Measurements from ENCODE around the gene KLHDC8A. TPM values are rescaled to one million over a fixed set of nuclear protein-coding genes. Genes with fewer than 3 reads are reported as not detected.

Gene KLHDC8A
- total and polyA plus RNA-seq, 9 of the 15 experiments (the other 6 are each of a cell fraction or from before 2014, with no cell fraction given): 0.01 to 0.54 (median 0.04) TPM; not detected in 6

DNA sequence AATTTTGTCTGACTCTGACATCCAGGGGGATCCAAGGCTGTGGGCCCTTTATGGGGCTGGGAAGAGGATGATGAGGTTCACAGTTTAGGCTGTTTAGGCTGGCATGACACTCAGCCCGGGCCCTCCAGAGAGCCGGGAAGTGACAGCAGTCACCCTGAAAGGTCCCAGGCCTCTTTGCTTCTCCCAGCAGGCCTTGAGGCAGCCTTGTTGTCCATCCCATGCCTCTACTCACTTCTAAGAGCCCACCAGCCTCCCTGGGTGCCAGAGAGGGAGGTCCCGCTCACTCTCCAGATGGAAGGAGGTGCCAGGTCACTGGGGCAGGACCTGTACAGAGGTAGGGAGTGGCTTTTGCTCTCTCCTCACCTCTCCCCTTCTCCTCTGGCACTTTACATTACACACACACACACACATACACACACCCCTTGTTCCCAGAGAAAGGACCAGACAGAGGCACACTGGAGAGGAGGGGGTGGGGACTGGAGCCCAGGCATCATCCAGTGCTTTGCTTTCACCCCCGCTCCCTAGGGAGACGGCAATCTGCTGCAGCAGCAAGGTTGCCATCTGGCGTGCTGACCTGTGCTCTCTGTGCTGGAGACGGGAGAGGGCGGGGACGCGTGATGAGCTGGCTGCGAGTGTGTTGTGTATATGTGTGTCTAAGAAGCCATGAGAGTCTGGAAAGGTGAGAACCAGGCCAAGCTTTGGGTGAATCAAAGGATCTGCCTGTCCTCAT is 4.6 kb downstream of the KLHDC8A start:
- no peak overlapping the region for H3K9ac ChIP-seq (ENCODE audit: insufficient read depth in 1 of 2, low read depth in 2 of 2, low read length in 2 of 2)
- no peak for FAIRE-seq
- no peak for TF ChIP-seq C11orf30 (IDR thresholded peaks at IDR 0.05; ENCODE audit: low read depth)
- TF ChIP-seq, protein P1, sequence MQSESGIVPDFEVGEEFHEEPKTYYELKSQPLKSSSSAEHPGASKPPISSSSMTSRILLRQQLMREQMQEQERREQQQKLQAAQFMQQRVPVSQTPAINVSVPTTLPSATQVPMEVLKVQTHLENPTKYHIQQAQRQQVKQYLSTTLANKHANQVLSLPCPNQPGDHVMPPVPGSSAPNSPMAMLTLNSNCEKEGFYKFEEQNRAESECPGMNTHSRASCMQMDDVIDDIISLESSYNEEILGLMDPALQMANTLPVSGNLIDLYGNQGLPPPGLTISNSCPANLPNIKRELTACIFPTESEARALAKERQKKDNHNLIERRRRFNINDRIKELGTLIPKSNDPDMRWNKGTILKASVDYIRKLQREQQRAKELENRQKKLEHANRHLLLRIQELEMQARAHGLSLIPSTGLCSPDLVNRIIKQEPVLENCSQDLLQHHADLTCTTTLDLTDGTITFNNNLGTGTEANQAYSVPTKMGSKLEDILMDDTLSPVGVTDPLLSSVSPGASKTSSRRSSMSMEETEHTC (IDR thresholded peaks at IDR 0.05): no peak
- no peak for TF ChIP-seq GATAD2A (IDR thresholded peaks at IDR 0.05)
- no peak for TF ChIP-seq PML (IDR thresholded peaks at IDR 0.05; ENCODE audit: low read length)
- no peak for TF ChIP-seq CCAR2 (IDR thresholded peaks at IDR 0.05; ENCODE audit: low read depth, low read length)
- peak in 2 of 3 experiments; percentile 34 to 39; a peak in 4 of 6 replicates for TF ChIP-seq CTCF (IDR thresholded peaks at IDR 0.05 in 2 of 3, conservative IDR thresholded peaks at IDR 0.05 in 1 of 3; ENCODE audit: insufficient read depth in 2 of 3, low read depth in 1 of 3, low read length in 3 of 3)
- TF ChIP-seq ZBED1 (IDR thresholded peaks at IDR 0.05): no peak
- TF ChIP-seq RAD21 (CRISPR knock-in tag; conservative IDR thresholded peaks at IDR 0.05 in 1 of 2, IDR thresholded peaks at IDR 0.05 in 1 of 2): peak in 1 of 2 experiments; percentile 57; a peak in 2 of 4 replicates
- no peak for TF ChIP-seq SRSF9 (IDR thresholded peaks at IDR 0.05; ENCODE audit: borderline replicate concordance, low read depth, low read length)
- TF ChIP-seq, protein P2, sequence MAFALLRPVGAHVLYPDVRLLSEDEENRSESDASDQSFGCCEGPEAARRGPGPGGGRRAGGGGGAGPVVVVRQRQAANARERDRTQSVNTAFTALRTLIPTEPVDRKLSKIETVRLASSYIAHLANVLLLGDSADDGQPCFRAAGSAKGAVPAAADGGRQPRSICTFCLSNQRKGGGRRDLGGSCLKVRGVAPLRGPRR (CRISPR knock-in tag; IDR thresholded peaks at IDR 0.05): no peak
- TF ChIP-seq MTA3 (IDR thresholded peaks at IDR 0.05; ENCODE audit: borderline replicate concordance): no peak

More for the DNA sequence above, 4.6 kb downstream of the KLHDC8A start:
- under 1% methylated on average over 11 of the region's 11 CpGs for WGBS (ENCODE audit: insufficient coverage, low coverage, missing lambda C conversion rate)
- in situ Hi-C loops (cut with MboI) (loop anchor here (10.0 kb wide), 1 partner anchor 133 kb away; no protein-coding TSS in a partner anchor), intact Hi-C loops (cut with micrococcal nuclease) (loop anchor here (5.0 to 10.0 kb wide), 2 partner anchors 40 to 83 kb away; no protein-coding TSS in a partner anchor)
- H4K20me1 ChIP-seq (replicated peaks; ENCODE audit: control insufficient read depth, insufficient read depth, low read length): peaks cover 24% of the 10 kb centered on the region; the same call in 1 of the 2 replicates
- POLR2A ChIA-PET: no interaction called here
- no peak overlapping the region for H3K4me3 ChIP-seq
- H3K27me3 ChIP-seq (ENCODE audit: control insufficient read depth in 2 of 2, insufficient read depth in 2 of 2, low read length in 2 of 2): peaks cover 38 to 72% of the 10 kb centered on the region in 2 experiments
- no peaks in the 10 kb centered on the region for H3K9me3 ChIP-seq (replicated peaks; ENCODE audit: control insufficient read depth, insufficient read depth, low read depth, low read length)
- no peak overlapping the region for H2AFZ ChIP-seq (ENCODE audit: low read depth, low read length)
- BruUV-seq (replicated peaks): no TSS peak
- ATAC-seq: peak; percentile 70
- DNase-seq (ENCODE audit: extremely low read depth in 1 of 4, low spot score in 3 of 4): peak in 1 of 4 experiments; percentile 20
- H3K27ac ChIP-seq (ENCODE audit: extremely low read depth, low read depth, low read length): no peak overlapping the region
- H3K9me1 ChIP-seq (ENCODE audit: control insufficient read depth, insufficient read depth, low read length): no peaks in the 10 kb centered on the region
- CTCF ChIA-PET (ENCODE audit: low intra/inter-chr PET ratio): interaction anchor here (0.5 to 1.7 kb wide), 2 partner anchors 17 to 32 kb away, joined by 3 read pairs; no protein-coding TSS in a partner anchor
- peaks cover 0 to 3% of the 10 kb centered on the region in 2 experiments; a peak in 1 of 5 replicates for H3K4me1 ChIP-seq (replicated peaks in 1 of 2; ENCODE audit: control insufficient read depth in 2 of 2, insufficient read depth in 2 of 2, low read length in 2 of 2)
- no peaks in the 10 kb centered on the region for H3K36me3 ChIP-seq (ENCODE audit: control insufficient read depth, insufficient read depth, low read length)
- no peaks in the 10 kb centered on the region for H3K79me2 ChIP-seq (ENCODE audit: control insufficient read depth, insufficient read depth, low read length)
- no peak overlapping the region for H3K4me2 ChIP-seq (ENCODE audit: insufficient read depth, low read length)
